Activated T-cell treated with anti-CD3 and anti-CD28 coated beads for 4 hours (primary cell): ENCODE measurements around the gene STX5.
"Not testable (repeated sequence)": the region's sequence is repeated elsewhere in the genome, so short reads cannot be mapped to it uniquely, and the experiment has no call there.

ENCODE experiments used
- DNase-seq: peaks from one replicate; pipeline ENCODE4 v3.0.0-alpha.2; 2020

The STX5 gene

DNA sequence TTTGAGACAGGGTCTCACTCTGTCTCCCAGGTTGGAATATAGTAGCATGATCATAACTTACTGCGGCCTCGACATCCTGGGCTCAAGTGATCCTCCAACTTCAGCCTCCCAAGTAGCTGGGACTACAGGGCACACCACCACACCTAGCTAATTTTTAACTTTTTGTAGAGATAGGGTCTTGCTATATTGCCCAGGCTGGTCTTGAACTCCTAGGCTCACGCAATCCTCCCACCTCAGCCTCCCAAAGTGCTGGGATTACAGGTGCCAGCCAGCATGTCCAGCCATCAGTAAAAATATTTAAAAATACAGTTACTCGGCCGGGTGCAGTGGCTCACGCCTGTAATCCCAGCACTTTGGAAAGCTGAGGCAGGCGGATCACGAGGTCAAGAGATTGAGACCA lies 3.7 kb downstream of the STX5 start:
- DNase-seq, result not testable (repeated sequence)

DNA sequence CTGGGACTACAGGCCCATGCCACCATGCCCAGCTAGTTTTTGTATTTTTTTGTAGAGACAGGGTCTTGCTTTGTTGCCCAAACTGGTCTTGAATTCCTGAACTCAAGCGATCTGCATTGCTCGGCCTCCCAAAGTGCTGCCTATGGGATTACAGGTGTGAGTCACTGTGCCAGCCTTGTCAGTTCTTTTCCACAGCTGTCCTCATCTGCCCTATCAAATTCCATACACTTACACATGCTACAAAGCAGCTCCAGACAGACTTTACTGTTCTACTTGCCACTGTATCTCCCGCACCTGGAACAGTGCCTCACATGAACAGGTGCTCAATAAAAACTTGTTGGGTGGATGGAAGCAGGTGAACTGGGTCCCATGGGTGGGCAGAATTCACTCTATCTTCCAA lies 8.2 kb downstream of the STX5 start:
- DNase-seq, result no peak

DNA sequence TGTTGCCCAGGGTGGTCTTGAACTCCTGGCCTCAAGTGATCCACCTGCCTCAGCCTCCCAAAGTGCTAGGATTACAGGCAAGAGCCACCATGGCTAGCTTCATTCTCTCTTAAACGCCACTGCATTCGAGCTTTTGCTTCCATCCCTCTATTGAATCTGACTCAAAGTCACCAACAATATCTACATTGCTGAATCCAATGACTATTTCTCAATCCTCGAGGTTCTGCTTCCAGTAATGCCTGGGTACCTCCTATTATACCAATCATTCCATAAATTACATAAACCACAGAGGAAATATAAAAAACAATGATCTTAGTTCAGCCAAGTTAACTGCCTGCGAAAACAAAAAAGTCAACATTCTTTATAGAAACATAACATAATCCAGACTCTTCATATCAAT lies 14.7 kb downstream of the STX5 start:
- no peak for DNase-seq

DNA sequence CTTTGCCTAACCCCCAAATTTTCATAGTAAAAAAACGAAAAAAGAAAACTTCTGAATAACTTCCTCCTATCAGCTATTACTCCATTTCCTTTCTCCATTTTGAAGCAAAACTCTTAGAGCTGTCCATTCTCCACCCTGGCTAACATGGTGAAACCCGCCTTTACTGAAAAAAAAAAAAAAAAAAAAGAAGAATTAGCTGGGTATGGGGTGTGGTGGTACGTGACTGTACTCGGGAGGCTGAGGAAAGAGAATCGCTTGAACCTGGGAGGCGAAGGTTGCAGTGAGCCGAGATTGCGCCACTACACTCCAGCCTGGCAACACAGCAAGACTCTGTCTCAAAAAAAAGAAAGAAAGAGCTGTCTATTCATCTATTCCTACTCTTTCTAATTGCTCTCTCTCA lies 15.3 kb downstream of the STX5 start:
- no peak for DNase-seq

DNA sequence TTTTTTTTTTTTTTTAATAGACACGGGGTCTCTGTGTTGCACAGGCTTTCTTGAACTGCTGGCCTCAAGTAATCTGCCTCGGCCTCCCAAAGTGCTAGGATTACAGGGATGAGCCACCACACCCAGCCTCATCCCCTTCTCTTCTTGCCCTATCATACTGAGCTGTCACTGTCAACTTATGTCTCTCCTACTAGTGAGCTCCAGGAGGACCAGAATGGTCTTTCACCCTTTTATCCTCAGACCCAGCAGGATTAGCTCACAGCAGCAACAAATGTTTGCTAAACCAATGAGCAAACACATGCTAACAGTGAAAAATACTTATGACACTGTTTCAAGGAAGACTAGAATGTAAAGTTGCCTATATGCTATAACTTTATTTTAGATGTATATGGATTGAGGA lies 20.2 kb downstream of the STX5 start:
- no peak for DNase-seq

DNA sequence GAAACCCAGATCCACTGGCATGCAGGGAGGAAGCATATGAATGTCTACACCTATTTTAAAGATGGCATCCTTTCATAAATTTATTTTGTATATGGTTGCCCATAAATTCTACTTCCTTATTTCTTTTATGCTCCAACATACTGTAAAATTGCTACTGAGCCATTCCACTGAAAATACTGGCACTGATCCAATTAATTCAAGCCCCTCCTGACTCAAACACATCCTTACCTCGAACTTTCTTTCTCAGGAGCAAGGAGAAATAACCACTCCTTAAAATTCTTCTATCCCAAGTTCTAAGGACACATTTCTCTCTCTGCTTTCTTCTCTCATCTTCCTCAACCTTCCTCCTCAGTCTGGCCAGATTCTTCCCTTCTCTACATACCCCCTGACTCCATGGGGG lies 21.1 kb downstream of the STX5 start:
- no peak for DNase-seq

DNA sequence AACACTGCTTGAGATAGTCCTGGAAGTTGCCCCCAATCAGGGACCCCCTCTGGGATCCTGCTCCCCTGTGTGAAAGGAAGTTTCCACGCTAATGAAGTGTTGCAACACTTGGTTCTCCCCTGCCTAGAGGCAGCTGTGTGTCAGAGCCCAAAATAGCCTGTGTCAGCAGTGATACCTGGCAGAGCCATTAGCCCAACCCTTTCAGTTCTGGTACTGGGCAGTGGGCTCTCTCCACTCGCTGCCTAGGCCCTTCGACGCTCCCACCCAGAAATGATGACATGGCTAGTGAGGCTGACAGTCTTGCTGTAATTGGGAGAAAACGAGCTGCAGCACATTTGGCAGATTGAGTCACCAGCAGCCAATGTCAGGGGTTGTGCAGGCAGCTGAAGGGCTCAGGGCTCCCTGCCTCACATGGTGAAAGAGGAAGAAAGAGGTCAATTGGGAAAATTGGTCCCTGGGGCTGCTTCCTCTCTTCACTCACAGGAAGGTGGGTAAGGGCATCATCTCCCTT lies 25.2 kb downstream of the STX5 start:
- DNase-seq, result no peak

DNA sequence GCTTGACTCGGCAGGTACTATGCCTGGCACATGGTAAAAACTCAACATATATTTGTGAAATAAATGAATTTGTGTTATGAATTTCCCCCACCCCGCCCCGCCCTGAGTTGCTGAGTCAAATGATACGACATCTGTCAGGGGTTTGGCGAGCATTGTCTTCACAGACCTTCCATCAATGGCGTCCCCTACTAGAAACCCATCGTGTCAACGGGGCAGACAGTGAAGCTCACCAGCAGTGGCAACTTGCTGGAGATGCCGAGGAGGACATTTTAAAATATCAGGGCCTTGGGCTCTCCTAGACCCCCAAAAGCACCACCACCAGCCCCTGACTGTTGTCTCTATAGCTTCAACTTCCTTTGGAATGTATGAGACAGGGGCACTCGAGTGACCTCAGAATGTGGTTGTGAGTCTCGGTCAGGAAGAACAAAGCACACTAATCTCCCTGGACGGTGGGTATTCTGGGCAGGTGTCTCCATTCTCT lies 25.9 kb downstream of the STX5 start:
- DNase-seq, result no peak

DNA sequence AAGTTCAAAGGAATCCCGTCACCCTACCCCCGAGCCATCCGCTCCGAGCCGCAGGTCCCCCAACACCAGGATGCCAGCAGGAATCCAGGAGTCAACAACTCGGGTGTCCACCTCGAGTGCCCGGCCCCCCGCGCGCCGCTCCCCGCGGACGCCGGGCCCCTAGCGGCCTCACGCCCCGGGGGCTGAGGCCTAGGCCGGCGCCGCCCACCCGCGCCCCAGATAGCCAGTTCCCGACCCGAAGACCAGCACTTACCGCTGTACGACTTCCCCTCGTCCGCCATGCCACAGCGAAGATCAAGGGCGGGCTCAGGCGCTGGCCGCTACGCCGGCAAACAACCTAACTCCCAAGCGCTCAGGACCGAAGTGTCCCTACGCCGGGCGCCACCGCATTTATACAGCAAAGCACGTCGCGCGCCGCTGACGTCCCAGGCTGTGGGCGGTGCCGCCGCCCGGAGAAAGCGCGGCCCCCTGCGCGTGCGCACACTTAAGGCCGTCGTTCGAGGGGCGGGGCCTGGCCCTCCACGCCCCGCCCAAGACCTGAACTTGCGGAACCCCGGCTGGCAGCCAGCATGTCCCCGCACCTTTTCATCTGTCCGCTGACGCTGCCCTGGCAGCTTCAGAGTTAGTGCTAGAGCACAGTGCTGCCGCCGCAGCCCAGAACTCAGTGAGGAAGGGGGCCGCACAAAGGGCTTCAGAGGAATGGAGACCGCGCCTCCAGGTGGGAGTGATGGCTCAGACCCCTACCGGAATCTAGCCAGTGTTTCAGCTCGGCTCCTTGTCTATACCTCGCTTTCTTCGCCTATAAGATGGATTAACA lies 26.6 kb downstream of the STX5 start, which contains the start of gene NXF1:
Gene NXF1, minus strand, starts transcription at position 365 of the 817 bp plus-strand sequence. Its CDS starts 84 bp downstream, at position 281.
- DNase-seq, result peak; percentile 93

DNA sequence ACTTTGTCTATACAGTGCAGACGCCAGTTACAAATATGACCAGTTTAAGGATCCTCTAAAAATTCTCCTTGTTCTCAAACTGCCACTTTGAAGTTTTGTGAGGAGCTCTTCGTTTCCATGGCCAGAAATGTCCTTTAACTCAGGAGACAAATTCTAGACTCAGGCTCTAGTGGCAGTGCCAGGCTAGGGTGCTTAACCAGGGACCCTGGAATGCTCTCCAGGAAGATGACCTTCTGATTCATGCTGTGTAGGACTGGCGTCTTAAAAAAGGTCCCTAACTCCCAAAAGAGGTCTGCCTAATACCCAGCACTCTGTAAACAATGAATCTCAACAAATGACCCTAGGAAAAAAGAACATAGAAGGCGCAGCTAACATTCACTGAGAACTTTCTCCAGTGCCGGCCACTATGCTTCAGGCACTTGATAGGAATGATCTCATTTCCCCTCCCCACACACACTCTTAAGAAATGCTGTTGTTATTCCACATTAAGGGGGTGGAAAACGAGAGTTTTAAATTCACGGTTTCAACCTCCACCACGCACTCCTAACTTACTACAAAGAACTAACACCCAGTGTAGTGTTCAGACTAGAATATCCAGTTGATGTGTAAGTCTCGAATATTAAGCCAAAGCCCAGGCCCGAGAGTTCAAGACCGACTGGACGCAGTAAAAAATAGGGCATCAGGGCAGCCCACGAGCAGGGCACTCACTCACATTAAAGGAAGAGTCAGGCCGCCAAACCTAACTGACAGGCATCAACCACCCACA lies 27.4 kb downstream of the STX5 start:
- no peak for DNase-seq

DNA sequence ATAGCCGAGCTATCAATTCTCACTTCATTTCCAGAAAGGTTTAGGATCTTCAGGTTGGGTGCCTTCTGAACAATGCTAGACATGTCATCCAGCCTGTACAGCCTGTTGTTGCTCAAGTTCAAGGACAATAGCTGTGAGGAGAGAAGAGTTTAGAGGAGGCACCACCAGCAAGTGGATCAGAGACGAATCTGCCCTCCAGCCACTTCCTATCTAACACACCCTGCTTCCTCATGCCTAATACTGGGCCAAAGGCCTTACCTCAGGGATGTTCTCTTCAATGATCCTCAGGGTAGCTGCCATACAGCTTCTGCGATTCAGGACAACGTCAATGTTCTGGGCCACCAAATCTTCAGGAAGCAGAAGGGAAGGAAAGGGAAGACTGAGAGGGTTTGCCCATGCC lies 30.8 kb downstream of the STX5 start:
- no peak for DNase-seq

DNA sequence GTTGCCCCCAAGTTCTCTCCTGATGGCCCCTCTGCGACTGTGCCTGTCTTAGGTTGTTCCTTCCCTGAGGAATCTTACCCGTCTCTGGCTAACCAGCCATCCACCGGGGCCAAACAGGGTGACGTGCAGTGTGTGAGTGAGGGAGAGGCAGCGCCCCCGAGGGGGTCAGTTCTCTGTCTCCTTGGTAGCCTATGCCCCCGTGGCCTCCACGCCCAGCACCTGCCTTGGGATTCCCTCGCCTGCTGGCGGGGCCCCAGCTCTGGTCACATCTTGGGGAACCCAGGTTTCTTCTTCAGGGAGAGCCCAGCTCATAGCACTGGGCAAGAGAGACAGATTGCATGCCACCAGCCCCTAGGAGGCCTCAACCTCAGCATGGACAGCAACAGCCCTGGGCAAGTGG lies 32.4 kb downstream of the STX5 start:
- DNase-seq, result no peak

DNA sequence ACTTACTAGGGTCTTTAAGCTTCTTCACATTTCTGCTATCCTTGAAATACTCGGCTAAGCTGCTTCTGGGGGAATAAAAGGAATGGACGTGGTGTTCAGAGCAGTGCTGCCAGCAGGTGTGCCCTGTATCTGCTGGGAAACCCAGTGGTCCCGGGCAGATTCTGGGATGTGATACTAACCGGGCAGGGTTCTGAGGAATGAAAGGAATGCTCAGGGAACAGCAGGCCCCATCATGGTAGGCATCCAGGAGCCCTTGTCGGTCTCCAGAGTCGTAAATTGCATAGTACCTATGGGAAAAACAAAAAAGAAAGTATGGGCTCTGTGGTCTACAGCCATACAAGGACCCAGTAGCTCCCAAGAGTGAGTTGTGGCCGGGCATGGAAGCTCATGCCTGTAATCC lies 35.6 kb downstream of the STX5 start:
- no peak for DNase-seq

DNA sequence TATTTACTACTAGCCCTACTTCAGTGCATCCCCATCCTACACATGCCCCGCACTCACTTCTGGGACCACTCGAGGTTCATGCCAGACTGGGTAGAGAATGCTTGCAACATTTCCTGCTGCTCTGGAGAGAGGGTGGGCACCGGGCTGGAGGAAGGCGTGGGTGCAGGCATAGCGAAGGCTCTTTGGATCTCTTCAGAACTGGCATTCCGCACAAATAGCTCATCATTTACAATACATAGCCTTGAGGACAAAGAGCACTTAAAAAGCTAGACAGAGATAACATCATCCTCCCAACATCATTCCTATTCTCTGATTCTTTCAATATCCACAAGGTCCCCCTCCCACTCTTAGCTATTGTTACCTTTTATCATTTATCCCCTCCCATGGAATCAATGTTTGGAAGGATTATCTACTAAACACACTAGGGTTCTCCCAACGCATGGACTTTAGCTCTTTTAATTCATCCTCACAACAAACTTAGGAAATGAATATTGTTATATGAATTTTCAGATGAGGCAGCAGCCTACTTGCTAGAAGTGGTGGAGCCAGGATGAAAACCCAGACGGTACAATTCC lies 37.6 kb downstream of the STX5 start:
- no peak for DNase-seq

DNA sequence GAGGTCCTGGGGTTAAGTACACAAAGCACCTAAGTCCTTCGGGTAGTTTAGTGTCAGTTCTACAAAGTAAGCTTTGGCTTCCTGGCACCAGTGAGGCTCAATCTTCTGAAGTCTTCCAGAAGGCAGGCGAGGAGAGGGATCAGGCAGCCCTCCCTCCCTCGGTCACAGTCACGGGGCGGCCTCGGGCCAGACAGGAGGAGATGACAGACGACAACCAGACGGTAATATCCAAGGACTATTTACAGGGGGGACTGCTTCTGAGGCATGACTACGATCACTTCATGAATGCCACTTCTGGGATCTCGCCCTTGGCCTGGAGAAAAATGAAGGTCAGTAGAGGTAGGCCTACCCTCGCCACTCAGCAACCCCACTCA lies 39.7 kb downstream of the STX5 start:
- DNase-seq, result no peak

DNA sequence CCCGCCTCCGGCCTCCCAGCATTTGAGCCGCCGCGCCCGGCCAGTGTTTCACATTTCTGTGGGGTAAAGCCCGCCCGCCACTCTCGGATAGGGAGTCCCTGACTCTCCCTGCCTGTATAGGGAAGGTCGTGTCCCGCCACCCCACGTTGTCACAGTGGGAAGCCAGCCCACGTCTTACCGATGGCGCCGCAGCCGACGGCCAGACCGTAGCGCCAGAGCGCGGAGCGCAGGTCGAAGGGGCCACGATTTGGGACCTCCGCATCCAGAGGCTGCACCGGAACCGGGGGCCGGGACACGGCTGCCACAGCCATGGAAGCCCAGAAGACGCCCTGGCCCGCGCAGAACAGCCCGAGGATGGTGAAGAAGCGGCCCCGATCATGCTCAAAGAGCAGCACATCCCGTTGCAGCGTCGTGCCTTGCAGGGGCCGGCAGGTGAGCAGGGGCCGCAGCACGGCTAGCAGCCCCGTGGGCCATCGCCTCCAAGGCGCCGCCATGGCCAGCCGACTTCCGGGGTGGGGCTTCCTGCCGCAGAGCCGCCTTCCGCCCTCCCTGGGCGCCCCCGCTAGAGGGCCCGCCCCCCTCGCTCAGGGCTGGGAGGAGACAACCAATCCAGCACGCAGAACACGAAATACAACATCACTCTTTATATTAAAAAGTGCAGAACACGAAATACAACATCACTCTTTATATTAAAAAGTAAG lies 40.2 kb downstream of the STX5 start, which contains the start of gene TMEM223:
Gene TMEM223, minus strand, starts transcription at position 506 of the 701 bp plus-strand sequence. Its CDS starts 12 bp downstream, at position 494.
- DNase-seq, result peak; percentile 85

DNA sequence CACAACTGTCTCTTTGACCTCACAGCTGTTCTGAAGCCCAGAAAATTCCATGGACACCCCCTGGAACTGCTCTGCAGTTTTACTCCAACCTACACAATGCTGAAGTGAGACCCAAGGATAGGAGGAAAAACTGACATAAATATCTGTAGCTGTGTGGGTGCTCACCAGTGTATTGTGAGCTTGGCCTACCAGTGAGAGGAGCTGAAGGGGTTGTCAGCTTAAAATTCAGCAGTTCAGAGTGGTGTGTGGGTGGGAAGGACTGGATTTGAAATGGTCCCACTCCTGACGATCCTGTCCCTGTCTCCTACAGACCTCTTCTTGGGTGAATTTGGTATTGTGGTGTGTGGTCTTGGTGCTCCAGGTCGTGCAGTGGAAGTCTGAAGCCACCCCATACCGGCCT lies 42.3 kb downstream of the STX5 start:
- no peak for DNase-seq

DNA sequence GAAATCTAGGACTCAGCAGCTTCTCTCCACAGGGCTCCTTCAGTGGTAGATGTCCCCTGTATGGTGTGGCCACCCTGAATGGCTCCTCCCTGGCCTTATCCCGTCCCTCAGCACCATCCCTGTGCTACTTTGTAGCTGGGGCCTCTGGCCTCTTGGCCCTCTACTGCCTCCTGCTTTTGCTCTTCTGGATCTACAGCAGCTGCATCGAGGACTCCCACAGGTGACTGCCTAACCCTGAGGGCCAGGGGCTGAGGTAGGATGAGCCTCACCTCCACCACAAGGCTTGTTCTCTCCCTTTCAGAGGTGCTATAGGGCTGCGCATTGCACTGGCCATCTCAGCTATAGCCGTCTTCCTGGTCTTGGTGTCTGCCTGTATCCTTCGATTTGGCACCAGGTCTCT lies 42.9 kb downstream of the STX5 start:
- no peak for DNase-seq

DNA sequence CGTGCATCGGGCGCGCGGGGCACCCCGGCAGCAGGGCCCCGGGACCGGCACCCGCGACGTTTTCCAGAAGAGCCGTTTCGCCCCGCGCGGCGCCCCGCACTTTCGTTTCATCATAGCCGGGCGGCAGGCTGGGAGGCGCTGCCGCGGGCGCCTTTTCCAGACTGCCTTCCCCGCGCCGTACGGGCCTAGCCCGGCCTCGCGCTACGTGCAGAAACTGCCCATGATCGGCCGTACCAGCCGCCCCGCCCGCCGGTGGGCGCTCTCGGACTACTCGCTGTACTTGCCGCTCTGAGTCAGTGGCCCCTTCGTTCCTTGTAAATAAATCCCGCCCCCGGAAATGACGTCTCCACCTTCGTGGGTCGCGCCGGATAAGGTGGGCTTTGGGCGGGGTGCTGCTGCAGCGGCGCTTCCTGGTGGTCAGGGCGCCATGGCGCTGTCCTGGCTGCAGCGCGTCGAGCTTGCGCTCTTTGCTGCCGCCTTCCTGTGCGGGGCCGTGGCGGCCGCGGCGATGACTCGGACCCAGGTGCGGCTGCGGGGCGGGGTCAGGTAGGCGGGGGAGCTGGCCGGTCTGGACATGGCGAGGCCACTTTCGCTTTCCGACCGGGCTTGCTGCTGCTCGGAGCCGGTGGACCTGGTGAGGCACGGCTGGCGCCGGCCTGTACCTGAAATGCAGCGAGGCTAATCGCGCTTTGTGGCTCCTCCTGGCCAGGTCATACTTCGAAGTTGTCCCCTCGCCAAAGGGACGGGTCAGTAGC lies 44.7 kb downstream of the STX5 start, which contains the start of gene TMEM179B:
Gene TMEM179B, plus strand, starts transcription at position 398 of the 755 bp plus-strand sequence. Its CDS starts 30 bp downstream, at position 428.
- peak; percentile 99 for DNase-seq

DNA sequence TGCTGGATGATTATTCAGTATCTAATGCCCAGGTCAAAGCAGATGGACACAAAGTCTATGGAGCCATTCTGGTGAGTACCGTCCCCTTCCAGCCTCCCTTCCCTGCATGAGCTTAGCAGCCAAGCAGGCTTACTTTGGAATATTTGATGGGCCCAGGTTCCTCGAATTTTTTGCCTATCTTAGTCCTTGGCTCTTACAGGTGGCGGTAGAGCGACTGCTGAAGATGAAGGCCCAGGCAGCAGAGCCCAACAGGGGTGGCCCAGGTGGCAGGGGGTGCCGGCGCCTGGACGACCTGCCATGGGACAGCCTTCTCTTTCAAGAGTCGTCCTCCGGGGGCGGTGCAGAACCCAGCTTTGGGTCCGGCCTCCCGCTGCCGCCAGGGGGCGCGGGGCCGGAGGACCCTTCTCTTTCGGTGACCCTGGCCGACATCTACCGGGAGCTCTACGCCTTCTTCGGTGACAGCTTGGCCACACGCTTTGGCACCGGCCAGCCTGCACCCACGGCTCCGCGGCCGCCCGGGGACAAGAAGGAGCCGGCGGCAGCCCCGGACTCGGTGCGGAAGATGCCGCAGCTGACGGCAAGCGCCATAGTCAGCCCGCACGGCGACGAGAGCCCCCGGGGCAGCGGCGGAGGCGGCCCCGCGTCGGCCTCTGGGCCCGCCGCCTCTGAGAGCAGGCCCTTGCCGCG lies 45.4 kb downstream of the STX5 start:
- peak; percentile 75 for DNase-seq

DNA sequence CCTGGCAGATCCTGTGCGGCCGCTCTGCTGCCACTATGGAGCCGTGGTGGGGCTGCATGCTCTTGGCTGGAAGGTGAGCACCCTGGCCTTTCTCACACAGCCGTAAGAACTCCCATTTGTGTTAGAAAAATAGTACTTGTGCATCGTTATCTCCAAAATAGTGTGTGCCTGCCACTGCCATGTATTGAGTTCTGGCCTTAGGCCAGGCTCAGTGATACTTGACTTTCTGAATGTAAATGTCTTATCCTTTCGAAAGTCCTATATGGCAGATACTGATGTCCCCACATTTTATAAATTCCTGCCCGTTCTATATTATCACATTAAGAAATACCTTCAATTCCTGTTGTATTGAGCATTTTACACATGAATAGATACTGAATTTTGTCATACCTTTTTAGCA lies 49.1 kb downstream of the STX5 start:
- DNase-seq, result no peak
